Measurements from ENCODE around the gene VAMP4.

VAMP4 gene

GRCh38 chr1:171680339-171680738 is 61.5 kb downstream of the VAMP4 start:
- no peak for TF ChIP-seq CTCF (IDR thresholded peaks at IDR 0.05; ENCODE audit: insufficient read depth, low read length, poor library complexity, severe bottlenecking)
- no peak for DNase-seq (ENCODE audit: extremely low read depth, insufficient read length)
- no peak overlapping the region for H3K4me3 ChIP-seq (replicated peaks; ENCODE audit: low read depth, low read length)

GRCh38 chr1:171676823-171677222 is 65.0 kb downstream of the VAMP4 start:
- no peaks in the 10 kb centered on the region for H3K36me3 ChIP-seq (ENCODE audit: control insufficient read depth, insufficient read depth, low read length)
- no peak for DNase-seq (ENCODE audit: extremely low read depth, insufficient read length)
- TF ChIP-seq CTCF (IDR thresholded peaks at IDR 0.05; ENCODE audit: insufficient read depth, low read length, poor library complexity, severe bottlenecking): no peak
- no peaks in the 10 kb centered on the region for H3K27me3 ChIP-seq (replicated peaks; ENCODE audit: control insufficient read depth, insufficient read depth, low read length)
- no peak overlapping the region for H3K4me3 ChIP-seq (replicated peaks; ENCODE audit: low read depth, low read length)

More at GRCh38 chr1:171680339-171680738, 61.5 kb downstream of the VAMP4 start:
- Histone ChIP-seq H3K36me3 (ENCODE audit: control insufficient read depth, insufficient read depth, low read length) (no peaks in the 10 kb centered on the region), H3K27me3 (replicated peaks; ENCODE audit: control insufficient read depth, insufficient read depth, low read length) (no peaks in the 10 kb centered on the region)

DNA sequence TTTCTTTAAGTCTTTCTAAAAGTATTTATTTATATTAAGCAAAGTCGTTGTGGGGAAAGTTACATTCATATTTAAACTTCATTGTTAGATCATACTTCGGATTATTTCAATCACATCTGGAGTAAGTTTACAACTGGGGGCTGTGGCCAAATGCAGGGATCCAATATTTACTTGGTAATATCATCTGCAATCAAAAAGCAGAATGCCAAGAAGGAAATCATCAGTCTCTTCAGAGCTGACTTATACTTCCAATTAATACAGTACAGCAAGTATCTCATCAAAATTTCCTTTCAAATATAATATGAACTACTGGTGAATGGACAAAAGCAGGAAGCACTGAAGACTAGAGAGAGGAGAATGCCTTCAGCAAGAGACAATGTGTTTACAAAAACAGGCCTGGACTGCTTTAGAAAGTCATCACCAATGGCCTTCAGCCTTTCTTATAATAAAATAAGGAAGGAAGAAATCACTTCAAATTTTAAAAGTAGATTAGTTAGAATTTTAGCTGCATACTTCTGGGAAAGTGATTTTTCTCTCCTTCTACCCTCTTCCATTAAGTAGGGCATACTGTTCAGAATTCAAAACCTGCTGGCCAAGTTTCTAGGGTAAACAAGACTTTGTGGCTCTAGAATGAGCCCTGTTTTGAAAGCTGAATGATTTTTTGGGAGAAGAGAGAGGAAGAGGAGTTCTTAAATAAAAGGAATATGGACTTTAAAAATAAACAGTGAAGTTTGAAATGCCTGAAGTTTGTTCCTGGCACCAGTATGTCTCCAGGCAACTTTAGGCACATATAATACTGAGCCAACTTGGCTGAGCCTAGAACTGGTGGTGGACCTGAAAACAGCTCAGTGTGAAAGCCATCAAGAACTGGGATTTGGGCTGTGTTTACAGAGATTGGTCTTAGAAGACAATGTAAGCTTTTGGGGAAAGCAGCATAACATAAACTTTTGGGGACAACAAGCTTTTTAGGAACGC is 67.1 kb downstream of the VAMP4 start:
- no peak for DNase-seq (ENCODE audit: extremely low read depth, insufficient read length)
- H3K27me3 ChIP-seq (replicated peaks; ENCODE audit: control insufficient read depth, insufficient read depth, low read length): no peaks in the 10 kb centered on the region

DNA sequence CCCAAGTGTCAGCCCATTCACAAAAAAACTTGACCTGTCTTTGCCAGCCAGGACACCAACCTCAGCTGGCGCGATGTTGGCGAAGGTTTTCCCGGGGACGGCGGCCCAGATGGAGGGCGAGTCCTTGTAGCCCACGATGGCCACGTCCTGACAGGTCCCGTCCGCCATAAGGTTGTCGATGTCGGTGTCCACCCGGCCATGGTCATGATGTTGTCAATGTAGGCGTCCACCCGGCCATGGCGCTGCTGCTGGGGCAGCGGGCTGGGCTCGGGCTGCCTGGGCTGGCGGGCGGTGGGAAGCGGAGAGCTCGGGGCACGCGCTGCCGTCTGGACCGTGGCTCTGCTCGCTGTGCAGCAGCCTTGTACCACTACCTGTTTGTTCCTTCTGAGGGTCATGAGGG is 71.1 kb downstream of the VAMP4 start:
- Histone ChIP-seq H3K27me3 (replicated peaks; ENCODE audit: control insufficient read depth, insufficient read depth, low read length) (no peaks in the 10 kb centered on the region), H3K4me3 (replicated peaks; ENCODE audit: low read depth, low read length) (no peak overlapping the region), H3K36me3 (ENCODE audit: control insufficient read depth, insufficient read depth, low read length) (no peaks in the 10 kb centered on the region)
- TF ChIP-seq CTCF (IDR thresholded peaks at IDR 0.05; ENCODE audit: insufficient read depth, low read length, poor library complexity, severe bottlenecking): no peak
- DNase-seq (ENCODE audit: extremely low read depth, insufficient read length): no peak

More for the DNA sequence above, 67.1 kb downstream of the VAMP4 start:
- TF ChIP-seq CTCF (IDR thresholded peaks at IDR 0.05; ENCODE audit: insufficient read depth, low read length, poor library complexity, severe bottlenecking): no peak
- Histone ChIP-seq H3K4me3 (replicated peaks; ENCODE audit: low read depth, low read length) (no peak overlapping the region), H3K36me3 (ENCODE audit: control insufficient read depth, insufficient read depth, low read length) (no peaks in the 10 kb centered on the region)

- Histone ChIP-seq H3K27me3 (replicated peaks; ENCODE audit: control insufficient read depth, insufficient read depth, low read length) (no peaks in the 10 kb centered on the region), H3K36me3 (ENCODE audit: control insufficient read depth, insufficient read depth, low read length) (no peaks in the 10 kb centered on the region), H3K4me3 (replicated peaks; ENCODE audit: low read depth, low read length) (no peak overlapping the region)
- no peak for DNase-seq (ENCODE audit: extremely low read depth, insufficient read length)
- TF ChIP-seq CTCF (IDR thresholded peaks at IDR 0.05; ENCODE audit: insufficient read depth, low read length, poor library complexity, severe bottlenecking): no peak
Measured at GRCh38 chr1:171668372-171668771, 73.5 kb downstream of the VAMP4 start.
